ENCODE measurements around the gene ENAH.

Gene ENAH

DNA sequence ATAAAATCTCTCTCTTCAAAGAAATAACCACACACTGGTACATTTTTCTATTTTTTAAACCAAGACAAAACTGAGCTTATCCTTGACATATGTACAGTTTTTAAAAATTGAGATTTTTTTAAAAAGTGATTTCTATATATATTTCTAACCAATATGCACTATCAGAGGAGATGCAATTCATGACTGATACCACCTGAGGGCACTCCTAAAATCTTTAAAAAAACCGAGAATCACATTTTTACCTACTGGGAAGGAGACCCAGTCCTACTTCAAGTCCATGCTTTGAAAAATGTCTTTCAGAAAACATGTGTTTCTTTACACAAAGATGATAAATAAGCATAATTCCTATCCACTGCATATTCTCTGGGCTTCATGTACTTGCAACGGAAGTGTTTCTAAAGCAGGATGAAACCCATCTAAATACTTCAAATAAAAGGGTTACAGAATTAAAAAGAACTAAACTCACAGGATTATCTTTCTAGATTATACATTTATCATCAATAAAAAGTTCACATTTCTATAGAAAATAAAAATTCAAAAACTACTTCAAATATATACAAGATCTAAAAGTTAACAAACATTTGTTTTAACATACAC lies 98.6 kb downstream of the ENAH start:
- TF ChIP-seq, protein P1, sequence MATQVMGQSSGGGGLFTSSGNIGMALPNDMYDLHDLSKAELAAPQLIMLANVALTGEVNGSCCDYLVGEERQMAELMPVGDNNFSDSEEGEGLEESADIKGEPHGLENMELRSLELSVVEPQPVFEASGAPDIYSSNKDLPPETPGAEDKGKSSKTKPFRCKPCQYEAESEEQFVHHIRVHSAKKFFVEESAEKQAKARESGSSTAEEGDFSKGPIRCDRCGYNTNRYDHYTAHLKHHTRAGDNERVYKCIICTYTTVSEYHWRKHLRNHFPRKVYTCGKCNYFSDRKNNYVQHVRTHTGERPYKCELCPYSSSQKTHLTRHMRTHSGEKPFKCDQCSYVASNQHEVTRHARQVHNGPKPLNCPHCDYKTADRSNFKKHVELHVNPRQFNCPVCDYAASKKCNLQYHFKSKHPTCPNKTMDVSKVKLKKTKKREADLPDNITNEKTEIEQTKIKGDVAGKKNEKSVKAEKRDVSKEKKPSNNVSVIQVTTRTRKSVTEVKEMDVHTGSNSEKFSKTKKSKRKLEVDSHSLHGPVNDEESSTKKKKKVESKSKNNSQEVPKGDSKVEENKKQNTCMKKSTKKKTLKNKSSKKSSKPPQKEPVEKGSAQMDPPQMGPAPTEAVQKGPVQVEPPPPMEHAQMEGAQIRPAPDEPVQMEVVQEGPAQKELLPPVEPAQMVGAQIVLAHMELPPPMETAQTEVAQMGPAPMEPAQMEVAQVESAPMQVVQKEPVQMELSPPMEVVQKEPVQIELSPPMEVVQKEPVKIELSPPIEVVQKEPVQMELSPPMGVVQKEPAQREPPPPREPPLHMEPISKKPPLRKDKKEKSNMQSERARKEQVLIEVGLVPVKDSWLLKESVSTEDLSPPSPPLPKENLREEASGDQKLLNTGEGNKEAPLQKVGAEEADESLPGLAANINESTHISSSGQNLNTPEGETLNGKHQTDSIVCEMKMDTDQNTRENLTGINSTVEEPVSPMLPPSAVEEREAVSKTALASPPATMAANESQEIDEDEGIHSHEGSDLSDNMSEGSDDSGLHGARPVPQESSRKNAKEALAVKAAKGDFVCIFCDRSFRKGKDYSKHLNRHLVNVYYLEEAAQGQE (IDR thresholded peaks at IDR 0.05; ENCODE audit: insufficient read depth in 1 of 2, low read depth in 2 of 2, low read length in 2 of 2) = no peak
- TF ChIP-seq SIN3A (IDR thresholded peaks at IDR 0.05; ENCODE audit: borderline replicate concordance, insufficient read depth, low read length) (no peak), FOXP2 (optimal IDR thresholded peaks at IDR 0.05; ENCODE audit: borderline replicate concordance, extremely low read depth, extremely low read length, insufficient read depth) (no peak), POLR2AphosphoS5 (IDR thresholded peaks at IDR 0.05; ENCODE audit: low read depth, low read length) (no peak)

DNA sequence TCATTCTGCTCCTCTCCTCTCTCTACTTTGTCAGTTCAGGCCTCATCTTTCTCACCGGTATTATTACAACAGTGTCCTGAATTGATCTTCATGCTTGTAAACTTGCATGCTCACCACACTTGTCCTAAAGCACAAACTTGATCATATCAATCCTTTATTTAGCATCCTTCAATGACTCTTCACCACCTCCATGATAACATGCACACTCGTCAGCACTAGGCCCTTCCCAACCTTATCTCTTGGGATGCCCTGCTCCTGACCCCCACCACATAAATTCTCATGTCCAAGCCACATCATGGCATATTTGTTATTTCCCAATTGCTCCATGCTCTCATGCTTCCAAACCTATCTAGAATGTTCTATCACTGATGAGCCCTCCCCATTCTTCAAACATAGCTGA lies 103.1 kb downstream of the ENAH start:
- TF ChIP-seq POLR2AphosphoS5 (IDR thresholded peaks at IDR 0.05; ENCODE audit: low read depth, low read length) (no peak), SIN3A (IDR thresholded peaks at IDR 0.05; ENCODE audit: borderline replicate concordance, insufficient read depth, low read length) (no peak), TAF1 (IDR thresholded peaks at IDR 0.05; ENCODE audit: borderline replicate concordance, insufficient read depth, low read length) (no peak), FOXP2 (optimal IDR thresholded peaks at IDR 0.05; ENCODE audit: borderline replicate concordance, extremely low read depth, extremely low read length, insufficient read depth) (no peak)
- TF ChIP-seq, protein P1 (IDR thresholded peaks at IDR 0.05; ENCODE audit: insufficient read depth in 1 of 2, low read depth in 2 of 2, low read length in 2 of 2) = no peak

DNA sequence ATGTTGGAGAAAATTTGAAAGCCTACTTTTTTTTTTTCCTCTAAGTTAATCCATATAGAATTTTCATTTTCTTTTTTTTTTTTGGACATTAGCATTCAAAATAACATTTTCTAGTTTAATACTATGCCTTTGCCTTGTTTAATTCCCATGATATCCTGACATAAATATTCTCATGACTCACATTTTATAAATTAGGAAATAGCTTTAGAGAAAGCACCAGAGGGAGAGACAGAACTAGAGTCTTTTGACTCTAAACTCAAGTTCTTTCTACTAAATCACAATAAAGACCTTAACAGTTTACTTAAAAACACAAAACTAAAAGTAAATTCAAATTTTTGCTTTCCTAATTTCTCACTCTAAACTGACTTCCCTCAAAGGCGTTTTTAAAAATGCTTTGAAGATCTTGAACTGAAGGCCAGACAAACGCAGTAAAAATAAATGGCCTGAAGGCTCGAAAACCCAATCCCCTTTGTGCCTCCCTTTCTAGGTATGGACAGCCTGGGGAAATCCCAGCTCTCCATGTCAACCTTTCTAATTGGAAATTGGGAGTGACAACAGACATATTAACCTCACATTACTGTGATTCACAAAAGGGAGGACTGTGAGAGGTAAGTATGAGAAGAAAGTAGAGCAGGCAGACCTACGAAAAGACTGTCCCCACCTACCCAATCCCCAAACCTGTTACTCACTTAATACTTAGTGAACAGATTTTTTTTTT lies 104.6 kb downstream of the ENAH start:
- TF ChIP-seq SIN3A (IDR thresholded peaks at IDR 0.05; ENCODE audit: borderline replicate concordance, insufficient read depth, low read length) (no peak), TAF1 (IDR thresholded peaks at IDR 0.05; ENCODE audit: borderline replicate concordance, insufficient read depth, low read length) (no peak), FOXP2 (optimal IDR thresholded peaks at IDR 0.05; ENCODE audit: borderline replicate concordance, extremely low read depth, extremely low read length, insufficient read depth) (no peak), POLR2AphosphoS5 (IDR thresholded peaks at IDR 0.05; ENCODE audit: low read depth, low read length) (no peak)
- TF ChIP-seq, protein P1 (IDR thresholded peaks at IDR 0.05; ENCODE audit: insufficient read depth in 1 of 2, low read depth in 2 of 2, low read length in 2 of 2) = no peak

DNA sequence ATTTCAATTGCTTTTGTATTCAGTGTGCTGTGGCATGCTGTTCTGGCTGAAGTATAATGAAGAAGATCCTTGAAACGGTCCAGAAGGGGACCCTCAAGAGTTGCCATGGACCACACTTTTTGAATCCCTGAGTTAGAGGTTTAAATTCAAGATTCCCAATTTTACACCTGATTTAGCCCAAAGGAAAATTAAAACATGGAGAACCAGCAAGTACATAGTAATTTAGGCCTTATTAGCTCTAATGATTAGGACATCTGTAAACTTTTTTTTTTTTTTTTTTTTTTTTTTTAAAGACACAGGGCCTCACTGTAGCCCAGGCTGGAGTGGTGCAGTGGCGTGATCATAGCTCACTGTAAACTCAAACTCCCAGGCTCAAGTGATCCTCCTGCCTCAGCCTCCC lies 107.3 kb downstream of the ENAH start:
- TF ChIP-seq, protein P1 (IDR thresholded peaks at IDR 0.05; ENCODE audit: insufficient read depth in 1 of 2, low read depth in 2 of 2, low read length in 2 of 2) = no peak
- TF ChIP-seq TAF1 (IDR thresholded peaks at IDR 0.05; ENCODE audit: borderline replicate concordance, insufficient read depth, low read length) (no peak), SIN3A (IDR thresholded peaks at IDR 0.05; ENCODE audit: borderline replicate concordance, insufficient read depth, low read length) (no peak), FOXP2 (optimal IDR thresholded peaks at IDR 0.05; ENCODE audit: borderline replicate concordance, extremely low read depth, extremely low read length, insufficient read depth) (no peak), POLR2AphosphoS5 (IDR thresholded peaks at IDR 0.05; ENCODE audit: low read depth, low read length) (no peak)
